ENCODE results near the gene JMJD1C.

Gene JMJD1C

GRCh38 chr10:63415640-63416244 lies 50.0 kb downstream of the JMJD1C start:
- TF ChIP-seq EZH2 (optimal IDR thresholded peaks at IDR 0.05; ENCODE audit: low read depth, low read length) = no peak
- no peak for TF ChIP-seq EZH2phosphoT487 (IDR thresholded peaks at IDR 0.05; ENCODE audit: low read length)
- TF ChIP-seq CTCF (IDR thresholded peaks at IDR 0.05; ENCODE audit: low read length) = no peak
- Histone ChIP-seq H3K4me1 (ENCODE audit: low read length) (no peaks in the 10 kb centered on the region), H3K4me3 (ENCODE audit: low read length) (no peak overlapping the region), H3F3A (ENCODE audit: insufficient read depth, low read length) (no peaks in the 10 kb centered on the region; the same call in 1 of the 2 replicates), H4K20me1 (ENCODE audit: insufficient read depth, low read length) (no peaks in the 10 kb centered on the region), H2AFZ (ENCODE audit: low read length) (no peak overlapping the region), H3K79me2 (ENCODE audit: low read length) (peaks cover 67% of the 10 kb centered on the region), H3K27ac (ENCODE audit: low read length) (no peak overlapping the region), H3K9me3 (replicated peaks; ENCODE audit: insufficient read depth, low read length) (no peaks in the 10 kb centered on the region), H3K9ac (ENCODE audit: low read length) (no peak overlapping the region), H3K4me2 (ENCODE audit: low read depth, low read length) (no peak overlapping the region), H3K9me2 (replicated peaks; ENCODE audit: insufficient read depth, low read length) (no peaks in the 10 kb centered on the region), H3K27me3 (replicated peaks; ENCODE audit: insufficient read depth, low read length) (no peaks in the 10 kb centered on the region), H3K36me3 (replicated peaks; ENCODE audit: insufficient read depth, low read length) (no peaks in the 10 kb centered on the region)
- DNase-seq = no peak

DNA sequence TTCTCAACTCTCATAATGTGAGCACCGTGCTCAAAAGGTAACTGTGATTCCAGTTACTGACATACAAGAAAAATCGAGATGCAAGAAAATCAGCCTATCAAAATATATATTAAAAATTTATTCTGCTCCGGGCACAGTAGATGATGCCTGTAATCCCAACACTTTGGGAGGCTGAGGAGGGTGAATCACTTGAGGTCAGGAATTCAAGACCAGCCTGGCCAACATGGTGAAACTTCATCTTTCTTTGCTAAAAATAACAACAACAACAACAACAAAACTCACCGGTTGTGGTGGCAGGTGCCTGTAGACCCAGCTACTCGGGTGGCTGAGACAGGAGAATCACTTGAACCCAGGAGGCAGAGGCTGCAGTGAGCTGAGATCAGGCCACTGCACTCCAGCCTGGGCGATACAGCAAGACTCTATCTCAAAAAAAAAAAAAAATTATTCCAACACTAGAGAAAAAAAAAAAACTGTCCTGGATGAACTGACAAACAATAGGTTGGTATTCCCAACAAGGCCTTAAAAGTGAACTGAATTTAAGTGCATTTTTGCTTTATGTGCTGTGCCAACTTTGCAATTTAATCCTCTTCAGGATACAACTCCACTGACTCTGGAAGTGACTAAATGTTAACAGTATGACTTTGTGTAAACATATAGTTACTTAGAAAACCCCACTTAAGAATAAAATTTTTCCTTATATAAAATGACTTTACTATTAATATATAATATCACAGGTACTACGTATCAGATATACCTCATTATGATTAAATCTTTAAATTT lies 51.1 kb downstream of the JMJD1C start:
- DNase-seq = no peak
- Histone ChIP-seq H3K9me2 (replicated peaks; ENCODE audit: insufficient read depth, low read length) (no peaks in the 10 kb centered on the region), H3K79me2 (ENCODE audit: low read length) (peaks cover 57% of the 10 kb centered on the region), H3K9ac (ENCODE audit: low read length) (no peak overlapping the region), H2AFZ (ENCODE audit: low read length) (no peak overlapping the region), H3F3A (ENCODE audit: insufficient read depth, low read length) (no peaks in the 10 kb centered on the region; the same call in 1 of the 2 replicates), H3K4me1 (ENCODE audit: low read length) (no peaks in the 10 kb centered on the region), H3K9me3 (replicated peaks; ENCODE audit: insufficient read depth, low read length) (no peaks in the 10 kb centered on the region), H3K27ac (ENCODE audit: low read length) (no peak overlapping the region), H3K4me3 (ENCODE audit: low read length) (no peak overlapping the region), H3K27me3 (replicated peaks; ENCODE audit: insufficient read depth, low read length) (no peaks in the 10 kb centered on the region), H3K4me2 (ENCODE audit: low read depth, low read length) (no peak overlapping the region), H4K20me1 (ENCODE audit: insufficient read depth, low read length) (no peaks in the 10 kb centered on the region), H3K36me3 (replicated peaks; ENCODE audit: insufficient read depth, low read length) (no peaks in the 10 kb centered on the region)
- TF ChIP-seq CTCF (IDR thresholded peaks at IDR 0.05; ENCODE audit: low read length) = no peak
- TF ChIP-seq EZH2 (optimal IDR thresholded peaks at IDR 0.05; ENCODE audit: low read depth, low read length) = no peak
- TF ChIP-seq EZH2phosphoT487 (IDR thresholded peaks at IDR 0.05; ENCODE audit: low read length) = no peak

GRCh38 chr10:63413429-63413828 lies 52.3 kb downstream of the JMJD1C start:
- Histone ChIP-seq H3K9me2 (replicated peaks; ENCODE audit: insufficient read depth, low read length) (no peaks in the 10 kb centered on the region), H3K36me3 (replicated peaks; ENCODE audit: insufficient read depth, low read length) (no peaks in the 10 kb centered on the region), H3K27me3 (replicated peaks; ENCODE audit: insufficient read depth, low read length) (no peaks in the 10 kb centered on the region), H3K4me3 (ENCODE audit: low read length) (no peak overlapping the region), H3K9ac (ENCODE audit: low read length) (no peak overlapping the region), H3F3A (ENCODE audit: insufficient read depth, low read length) (no peaks in the 10 kb centered on the region; the same call in 1 of the 2 replicates), H4K20me1 (ENCODE audit: insufficient read depth, low read length) (no peaks in the 10 kb centered on the region), H2AFZ (ENCODE audit: low read length) (no peak overlapping the region), H3K4me2 (ENCODE audit: low read depth, low read length) (no peak overlapping the region), H3K9me3 (replicated peaks; ENCODE audit: insufficient read depth, low read length) (no peaks in the 10 kb centered on the region), H3K27ac (ENCODE audit: low read length) (no peak overlapping the region), H3K4me1 (ENCODE audit: low read length) (no peaks in the 10 kb centered on the region), H3K79me2 (ENCODE audit: low read length) (peaks cover 52% of the 10 kb centered on the region)
- DNase-seq = no peak
- TF ChIP-seq CTCF (IDR thresholded peaks at IDR 0.05; ENCODE audit: low read length) (no peak), EZH2phosphoT487 (IDR thresholded peaks at IDR 0.05; ENCODE audit: low read length) (no peak), EZH2 (optimal IDR thresholded peaks at IDR 0.05; ENCODE audit: low read depth, low read length) (no peak)

Data from MM.1S (cell line).